ENCODE data around the gene CDH13. TPM values are rescaled to one million over a fixed set of nuclear protein-coding genes. Genes with fewer than 3 reads are reported as not detected.

CDH13 gene
- total RNA-seq, 2 donors from 2014 or later, result 2.9 TPM; not detected in 1

DNA sequence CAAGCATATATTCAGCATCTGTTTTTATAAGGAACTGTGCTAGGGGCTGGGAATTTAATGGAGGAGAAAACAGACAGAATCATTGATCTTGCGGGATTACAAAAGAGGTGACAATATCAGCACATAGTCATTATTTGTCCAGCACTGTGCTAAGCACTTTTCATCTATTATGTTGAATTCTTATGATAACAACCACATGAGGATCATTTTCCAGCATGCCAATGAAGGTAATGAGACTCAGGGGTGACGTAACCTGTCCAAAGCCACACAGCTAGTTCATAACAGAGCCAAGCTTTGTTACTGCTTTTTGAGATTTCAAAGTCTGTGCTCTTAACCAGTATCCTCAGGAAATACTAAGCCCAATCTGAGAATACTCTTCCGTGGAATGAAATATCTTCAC lies 503.3 kb downstream of the CDH13 start:
- Histone ChIP-seq H3K27me3 (no peaks in the 10 kb centered on the region), H3K27ac (no peak overlapping the region), H3K36me3 (replicated peaks in 1 of 2; ENCODE audit: insufficient read depth in 1 of 2, low read depth in 2 of 2) (no peaks in the 10 kb centered on the region), H3K9me3 (peaks cover 0 to 5% (median 0%) of the 10 kb centered on the region in 3 donors), H3K4me1 (no peaks in the 10 kb centered on the region), H3K4me3 (no peak overlapping the region)
- TF ChIP-seq, protein P1, sequence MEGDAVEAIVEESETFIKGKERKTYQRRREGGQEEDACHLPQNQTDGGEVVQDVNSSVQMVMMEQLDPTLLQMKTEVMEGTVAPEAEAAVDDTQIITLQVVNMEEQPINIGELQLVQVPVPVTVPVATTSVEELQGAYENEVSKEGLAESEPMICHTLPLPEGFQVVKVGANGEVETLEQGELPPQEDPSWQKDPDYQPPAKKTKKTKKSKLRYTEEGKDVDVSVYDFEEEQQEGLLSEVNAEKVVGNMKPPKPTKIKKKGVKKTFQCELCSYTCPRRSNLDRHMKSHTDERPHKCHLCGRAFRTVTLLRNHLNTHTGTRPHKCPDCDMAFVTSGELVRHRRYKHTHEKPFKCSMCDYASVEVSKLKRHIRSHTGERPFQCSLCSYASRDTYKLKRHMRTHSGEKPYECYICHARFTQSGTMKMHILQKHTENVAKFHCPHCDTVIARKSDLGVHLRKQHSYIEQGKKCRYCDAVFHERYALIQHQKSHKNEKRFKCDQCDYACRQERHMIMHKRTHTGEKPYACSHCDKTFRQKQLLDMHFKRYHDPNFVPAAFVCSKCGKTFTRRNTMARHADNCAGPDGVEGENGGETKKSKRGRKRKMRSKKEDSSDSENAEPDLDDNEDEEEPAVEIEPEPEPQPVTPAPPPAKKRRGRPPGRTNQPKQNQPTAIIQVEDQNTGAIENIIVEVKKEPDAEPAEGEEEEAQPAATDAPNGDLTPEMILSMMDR (IDR thresholded peaks at IDR 0.05), result no peak
- no peak for TF ChIP-seq POLR2A (IDR thresholded peaks at IDR 0.05)
- ATAC-seq (no peak), DNase-seq (no peak)
- intact Hi-C loops (cut with DNase I), result no loop called here
- 30 to 35% methylated on average over 3 of the region's 3 CpGs for WGBS, 2 donors

DNA sequence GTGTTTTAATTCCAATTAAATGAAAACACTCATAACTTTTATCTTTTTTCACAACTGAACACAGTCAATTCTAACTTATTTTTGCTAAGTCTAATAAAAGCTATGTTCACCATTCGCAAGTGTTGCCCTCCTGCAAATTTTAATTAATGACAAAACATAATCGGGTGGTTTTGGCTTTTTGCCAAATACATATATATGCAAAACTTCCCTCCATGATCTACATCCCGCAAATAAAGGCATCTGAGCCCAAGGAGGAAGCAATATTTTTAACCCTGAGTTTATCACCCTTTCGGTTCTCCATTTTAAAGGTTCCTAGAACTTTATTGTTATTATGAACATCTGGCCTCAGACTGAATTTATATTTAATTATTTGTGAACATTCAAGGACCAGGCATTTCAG lies 507.9 kb downstream of the CDH13 start:
- no peak overlapping the region for H3K27ac ChIP-seq
- no peaks in the 10 kb centered on the region for H3K36me3 ChIP-seq (replicated peaks in 1 of 2; ENCODE audit: insufficient read depth in 1 of 2, low read depth in 2 of 2)
- H3K4me3 ChIP-seq, result no peak overlapping the region
- ATAC-seq (no peak), DNase-seq (no peak)
- TF ChIP-seq POLR2A (IDR thresholded peaks at IDR 0.05), result no peak
- TF ChIP-seq, protein P1 (IDR thresholded peaks at IDR 0.05), result no peak
- H3K9me3 ChIP-seq, result no peaks in the 10 kb centered on the region
- H3K27me3 ChIP-seq, result no peaks in the 10 kb centered on the region
- no peaks in the 10 kb centered on the region for H3K4me1 ChIP-seq
- WGBS, 2 donors, result 76 to 80% methylated on average over 4 of the region's 4 CpGs
- intact Hi-C loops (cut with DNase I), result no loop called here

DNA sequence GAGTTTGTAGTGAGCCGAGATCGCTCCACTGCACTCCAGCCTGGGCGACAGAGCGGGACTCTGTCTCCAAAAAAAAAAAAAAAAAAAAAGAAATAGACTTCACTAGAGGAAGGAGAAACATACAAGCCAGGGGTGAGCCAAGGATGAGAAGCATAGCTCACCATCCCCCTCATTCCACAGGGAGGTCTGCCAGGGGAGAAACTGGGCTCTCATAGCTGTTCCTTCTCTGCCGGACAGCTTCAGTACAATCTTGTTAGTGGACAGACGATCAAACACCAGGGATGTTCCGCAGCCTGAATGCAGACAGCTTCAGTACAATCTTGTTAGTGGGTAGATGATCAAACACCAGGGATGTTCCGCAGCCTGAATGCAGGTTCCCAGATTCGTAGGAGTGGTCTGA lies 509.6 kb downstream of the CDH13 start:
- no peak for ATAC-seq
- H3K27me3 ChIP-seq, result no peaks in the 10 kb centered on the region
- H3K4me1 ChIP-seq, result no peaks in the 10 kb centered on the region
- TF ChIP-seq, protein P1 (IDR thresholded peaks at IDR 0.05), result no peak
- no peak for TF ChIP-seq POLR2A (IDR thresholded peaks at IDR 0.05)
- no peak for DNase-seq
- H3K36me3 ChIP-seq (replicated peaks in 1 of 2; ENCODE audit: insufficient read depth in 1 of 2, low read depth in 2 of 2), result no peaks in the 10 kb centered on the region
- intact Hi-C loops (cut with DNase I), result no loop called here
- H3K4me3 ChIP-seq, result no peak overlapping the region
- WGBS, 2 donors, result 70 to 84% methylated on average over 9 of the region's 9 CpGs
- no peak overlapping the region for H3K27ac ChIP-seq
- H3K9me3 ChIP-seq, result no peaks in the 10 kb centered on the region

DNA sequence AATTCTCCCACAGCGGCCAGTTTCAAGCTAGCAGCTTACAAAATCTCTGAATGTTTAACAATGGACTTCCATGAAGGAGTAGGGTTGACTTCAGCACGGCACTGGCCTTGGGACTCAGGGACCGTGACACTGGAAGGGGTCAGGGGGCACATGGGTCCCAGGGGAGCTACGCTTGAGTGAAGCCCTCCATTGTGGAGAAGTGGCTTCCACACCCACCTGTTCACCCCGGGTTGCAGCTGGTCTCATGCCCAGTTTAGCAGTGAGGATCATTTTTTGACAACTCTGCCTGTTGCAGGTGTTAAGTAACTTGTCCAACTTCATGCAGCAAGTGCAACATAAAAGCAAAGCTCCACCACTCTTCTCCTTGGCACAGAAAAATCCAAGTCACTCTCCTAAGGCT lies 510.2 kb downstream of the CDH13 start:
- H3K27ac ChIP-seq, result no peak overlapping the region
- intact Hi-C loops (cut with DNase I), result no loop called here
- no peaks in the 10 kb centered on the region for H3K27me3 ChIP-seq
- H3K9me3 ChIP-seq, result no peaks in the 10 kb centered on the region
- WGBS, 2 donors, result 34 to 44% methylated on average over 2 to 5 of the region's 5 CpGs
- TF ChIP-seq POLR2A (IDR thresholded peaks at IDR 0.05), result no peak
- TF ChIP-seq, protein P1 (IDR thresholded peaks at IDR 0.05), result no peak
- no peaks in the 10 kb centered on the region for H3K4me1 ChIP-seq
- no peak for ATAC-seq
- no peak overlapping the region for H3K4me3 ChIP-seq
- no peaks in the 10 kb centered on the region for H3K36me3 ChIP-seq (replicated peaks in 1 of 2; ENCODE audit: insufficient read depth in 1 of 2, low read depth in 2 of 2)
- DNase-seq, result no peak

DNA sequence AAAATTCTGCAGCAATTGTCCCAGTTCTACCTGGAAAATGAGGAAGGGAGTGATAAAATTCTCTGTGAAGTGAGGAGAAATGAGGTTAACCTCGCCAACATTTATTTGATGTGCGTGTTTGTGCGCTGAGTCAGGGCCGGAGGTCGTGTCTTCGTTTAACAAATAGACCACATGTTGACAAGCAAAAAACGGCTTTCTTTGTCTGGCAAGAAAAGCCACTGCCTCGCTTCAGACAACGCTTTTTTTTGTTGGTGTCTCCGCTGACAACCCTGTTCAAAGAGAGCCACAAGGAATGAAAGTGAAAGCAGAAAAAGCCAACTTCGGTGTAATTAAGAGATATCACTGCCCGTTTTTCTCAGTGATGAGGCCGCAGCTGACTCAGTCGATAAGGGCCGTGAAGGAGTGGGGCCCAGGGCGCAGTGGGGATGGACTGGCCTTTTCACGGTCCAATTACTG lies 510.6 kb downstream of the CDH13 start:
- peak; percentile 45 for ATAC-seq
- peak overlapping the region in 1 of 4 donors; percentile 29 for H3K27ac ChIP-seq
- intact Hi-C loops (cut with DNase I), result no loop called here

More for the DNA sequence above, 510.6 kb downstream of the CDH13 start:
- TF ChIP-seq, protein P1 (IDR thresholded peaks at IDR 0.05), result no peak
- TF ChIP-seq POLR2A (IDR thresholded peaks at IDR 0.05), result no peak
- H3K9me3 ChIP-seq, result no peaks in the 10 kb centered on the region
- no peaks in the 10 kb centered on the region for H3K4me1 ChIP-seq
- WGBS, 2 donors, result 9 to 12% methylated on average over 17 of the region's 17 CpGs
- no peaks in the 10 kb centered on the region for H3K27me3 ChIP-seq
- H3K4me3 ChIP-seq, result no peak overlapping the region
- H3K36me3 ChIP-seq (replicated peaks in 1 of 2; ENCODE audit: insufficient read depth in 1 of 2, low read depth in 2 of 2), result no peaks in the 10 kb centered on the region
- peak in 1 of 4 donors; percentile 7 for DNase-seq

All from body of pancreas (tissue), 4 donors.